Raji (cell line): Measurements from ENCODE around the gene LRRC25.
A peak's percentile ranks its signal among the peaks of the same experiment; 100 is the strongest.

Experiments
- POLR2A ChIP-seq: IDR thresholded peaks from 2 replicates; pipeline ENCODE4 v1.6.1; 2011; ENCODE audit warnings: low read depth, low read length, control low read depth; ENCODE audit not compliant: insufficient read depth

LRRC25 gene

GRCh38 chr19:18423258-18424020, 26.0 kb upstream of the LRRC25 start:
- TF ChIP-seq POLR2A, result no peak

- no peak for TF ChIP-seq POLR2A
Measured at GRCh38 chr19:18422530-18423191, 25.2 kb upstream of the LRRC25 start.

- TF ChIP-seq POLR2A, result no peak
Measured at GRCh38 chr19:18421371-18421959, 24.0 kb upstream of the LRRC25 start.

- no peak for TF ChIP-seq POLR2A
Measured at GRCh38 chr19:18420930-18421329, 23.5 kb upstream of the LRRC25 start.

- TF ChIP-seq POLR2A, result no peak
Measured at GRCh38 chr19:18419699-18420460, 22.5 kb upstream of the LRRC25 start.

- 0 out of 2 replicates have a peak, but pooled peaks have one; percentile 25 for TF ChIP-seq POLR2A
Measured at GRCh38 chr19:18419195-18419698, 21.8 kb upstream of the LRRC25 start, which contains the start of gene SSBP4. SSBP4 (plus strand) TSS chr19:18419398; CDS start chr19:18419649, 251 bp downstream.

GRCh38 chr19:18418483-18419194, 21.2 kb upstream of the LRRC25 start:
- TF ChIP-seq POLR2A, result no peak

GRCh38 chr19:18418029-18418482, 20.6 kb upstream of the LRRC25 start:
- no peak for TF ChIP-seq POLR2A

GRCh38 chr19:18417250-18418028, 20.0 kb upstream of the LRRC25 start:
- TF ChIP-seq POLR2A, result no peak

GRCh38 chr19:18416778-18417249, 19.4 kb upstream of the LRRC25 start:
- no peak for TF ChIP-seq POLR2A

GRCh38 chr19:18415178-18415867, 17.9 kb upstream of the LRRC25 start:
- no peak for TF ChIP-seq POLR2A

GRCh38 chr19:18414504-18415177, 17.2 kb upstream of the LRRC25 start:
- no peak for TF ChIP-seq POLR2A

- no peak for TF ChIP-seq POLR2A
Measured at GRCh38 chr19:18412610-18413239, 15.3 kb upstream of the LRRC25 start.
